HG02571 (cell line): Measurements from ENCODE around the gene KMT5B.
A peak's percentile ranks its signal among the peaks of the same experiment; 100 is the strongest.
"Not testable (repeated sequence)": the region's sequence is repeated elsewhere in the genome, so short reads cannot be mapped to it uniquely, and the experiment has no call there.

Experiments
- ATAC-seq: cut with Tn5 transposase; IDR thresholded peaks from one replicate; pipeline ENCODE4 v1.9.1; 2021; ENCODE audit warnings: mild to moderate bottlenecking, moderate library complexity; ENCODE audit not compliant: unreplicated experiment

The KMT5B gene

GRCh38 chr11:68213135-68213515 lies at the start of gene KMT5B:
TSS of gene KMT5B (minus strand) at chr11:68213296. CDS start at chr11:68190076, 23,220 bp downstream.
- ATAC-seq: peak; percentile 5

GRCh38 chr11:68262544-68262827 lies 49.4 kb upstream of the KMT5B start:
- ATAC-seq: no peak

GRCh38 chr11:68261749-68262543 lies 48.9 kb upstream of the KMT5B start:
- no peak for ATAC-seq

- no peak for ATAC-seq
Observed at GRCh38 chr11:68261006-68261405, 47.9 kb upstream of the KMT5B start.

GRCh38 chr11:68260484-68260883 lies 47.4 kb upstream of the KMT5B start:
- ATAC-seq: no peak

- ATAC-seq: no peak
Observed at GRCh38 chr11:68259122-68259959, 46.2 kb upstream of the KMT5B start.

GRCh38 chr11:68258363-68258765 lies 45.3 kb upstream of the KMT5B start:
- ATAC-seq: no peak

- ATAC-seq: no peak
Observed at GRCh38 chr11:68257477-68258362, 44.6 kb upstream of the KMT5B start.

- ATAC-seq: no peak
Observed at GRCh38 chr11:68256331-68256741, 43.2 kb upstream of the KMT5B start.

- no peak for ATAC-seq
Observed at GRCh38 chr11:68255526-68255925, 42.4 kb upstream of the KMT5B start.

GRCh38 chr11:68254421-68254820 lies 41.3 kb upstream of the KMT5B start:
- ATAC-seq: no peak

- ATAC-seq: no peak
Observed at GRCh38 chr11:68251765-68252164, 38.7 kb upstream of the KMT5B start.

GRCh38 chr11:68244912-68245311 lies 31.8 kb upstream of the KMT5B start:
- ATAC-seq: not testable (repeated sequence)

GRCh38 chr11:68243847-68244246 lies 30.8 kb upstream of the KMT5B start:
- ATAC-seq: not testable (repeated sequence)

GRCh38 chr11:68242616-68243015 lies 29.5 kb upstream of the KMT5B start:
- ATAC-seq: no peak

- no peak for ATAC-seq
Observed at GRCh38 chr11:68231621-68232020, 18.5 kb upstream of the KMT5B start.

- ATAC-seq: no peak
Observed at GRCh38 chr11:68229601-68230000, 16.5 kb upstream of the KMT5B start.

GRCh38 chr11:68226421-68226820 lies 13.3 kb upstream of the KMT5B start:
- no peak for ATAC-seq

- ATAC-seq: no peak
Observed at GRCh38 chr11:68224606-68225005, 11.5 kb upstream of the KMT5B start.

- no peak for ATAC-seq
Observed at GRCh38 chr11:68223275-68223674, 10.2 kb upstream of the KMT5B start.

GRCh38 chr11:68221406-68221805 lies 8.3 kb upstream of the KMT5B start:
- ATAC-seq: no peak
